A673 (cell line): Measurements from ENCODE around the gene DSCAM. TPM values are rescaled to one million over a fixed set of nuclear protein-coding genes. Genes with fewer than 3 reads are reported as not detected.

Source experiments
- BruUV-seq: library from RNA; stranded (reverse); fragments of 400-500 nt; replicated peaks from 2 replicates; lab custom pipeline; 2021; lab: Mats Ljungman, UMichigan
- CTCF ChIA-PET: fragments of 300-600 bp; sonication (Branson Sonifier 250); formaldehyde crosslinking; loops from one replicate; lab custom pipeline; 2022; ENCODE audit warnings: antibody characterized with exemption; lab: Charles Lee
- POLR2A ChIA-PET: fragments of 300-600 bp; sonication (Branson Sonifier 250); formaldehyde crosslinking; loops from one replicate; lab custom pipeline; 2022; ENCODE audit warnings: antibody characterized with exemption; ENCODE audit not compliant: low non-redundant PET; lab: Charles Lee
- DNase-seq: peaks from one replicate; pipeline ENCODE4 v3.0.0-alpha.2; 2015; ENCODE audit warnings: low spot score
- H3K27ac ChIP-seq: fragments of 200-600 bp; sonication (generic); 2 replicates; pipeline ENCODE4 v1.5.1; 2016; ENCODE audit warnings: mixed run types, low read depth, mild to moderate bottlenecking, mixed read lengths, antibody characterized with exemption, low read length; ENCODE audit not compliant: poor library complexity, severe bottlenecking
- H3K27me3 ChIP-seq: fragments of 200-600 bp; sonication (generic); replicated peaks from 2 replicates; pipeline ENCODE4 v1.6.1; 2017; ENCODE audit warnings: mixed run types, low read depth, mild to moderate bottlenecking, mixed read lengths, antibody characterized with exemption, low read length; ENCODE audit not compliant: insufficient read depth, poor library complexity
- H3K36me3 ChIP-seq: fragments of 200-600 bp; sonication (generic); 2 replicates; pipeline ENCODE4 v1.6.1; 2016; ENCODE audit warnings: mixed run types, mild to moderate bottlenecking, mixed read lengths, antibody characterized with exemption, low read length; ENCODE audit not compliant: insufficient read depth, poor library complexity, severe bottlenecking
- H3K4me1 ChIP-seq: fragments of 200-600 bp; sonication (generic); 2 replicates; pipeline ENCODE4 v1.6.1; 2017; ENCODE audit warnings: mixed run types, mild to moderate bottlenecking, mixed read lengths, antibody characterized with exemption, low read length; ENCODE audit not compliant: insufficient read depth, poor library complexity, severe bottlenecking
- H3K4me3 ChIP-seq: fragments of 200-600 bp; sonication (generic); 2 replicates; pipeline ENCODE4 v1.5.1; 2016; ENCODE audit warnings: low read depth, mixed run types, mild to moderate bottlenecking, mixed read lengths, low read length; ENCODE audit not compliant: poor library complexity, severe bottlenecking
- H3K9me3 ChIP-seq: fragments of 200-600 bp; sonication (generic); 2 replicates; pipeline ENCODE4 v1.6.1; 2016; ENCODE audit warnings: mixed run types, low read depth, mild to moderate bottlenecking, mixed read lengths, antibody characterized with exemption, low read length; ENCODE audit not compliant: poor library complexity, severe bottlenecking
- CTCF ChIP-seq: fragments of 300-800, 200-600 bp; sonication (generic); conservative IDR thresholded peaks from 2 replicates; pipeline ENCODE4 v1.5.1; 2017; ENCODE audit warnings: low read depth, mild to moderate bottlenecking, antibody characterized with exemption, low read length, moderate library complexity, mixed read lengths
- EZH2 ChIP-seq: fragments of 200-600 bp; sonication (generic); IDR thresholded peaks from 2 replicates; pipeline ENCODE4 v1.6.1; 2017; ENCODE audit warnings: borderline replicate concordance, low read depth, mild to moderate bottlenecking, mixed read lengths, antibody characterized with exemption, low read length; ENCODE audit not compliant: poor library complexity, severe bottlenecking
- intact Hi-C: fragments of 100-400 bp; cut with micrococcal nuclease; formaldehyde crosslinking; loops from one replicate; pipeline ENCODE4 v1.10.0; 2022; ENCODE audit not compliant: unreplicated experiment
- total RNA-seq: library from RNA; stranded (reverse); gene quantifications from 2 replicates; pipeline ENCODE4 v1.2.3, GENCODE V29; 2021

The DSCAM gene
- total RNA-seq, 1 experiment from 2014 or later, result not detected

GRCh38 chr21:40886006-40886405 is 39.0 kb upstream of the DSCAM start:
- no peak for DNase-seq
- H3K27me3 ChIP-seq, result no peaks in the 10 kb centered on the region
- TF ChIP-seq EZH2 (no peak), CTCF (no peak)
- intact Hi-C loops, result no loop called here
- ChIA-PET POLR2A (no interaction called here), CTCF (no interaction called here)
- no TSS peak for BruUV-seq
- H3K4me1 ChIP-seq, result no peaks in the 10 kb centered on the region
- H3K9me3 ChIP-seq, result peaks cover 14% of the 10 kb centered on the region
- no peak overlapping the region for H3K4me3 ChIP-seq
- H3K27ac ChIP-seq, result no peak overlapping the region
- no peaks in the 10 kb centered on the region for H3K36me3 ChIP-seq

- Histone ChIP-seq H3K4me3 (no peak overlapping the region), H3K27ac (no peak overlapping the region), H3K4me1 (no peaks in the 10 kb centered on the region), H3K27me3 (no peaks in the 10 kb centered on the region), H3K36me3 (no peaks in the 10 kb centered on the region), H3K9me3 (peaks cover 30% of the 10 kb centered on the region)
- no peak for DNase-seq
- ChIA-PET POLR2A (no interaction called here), CTCF (no interaction called here)
- intact Hi-C loops, result no loop called here
- TF ChIP-seq CTCF (no peak), EZH2 (no peak)
- no TSS peak for BruUV-seq
These were observed 35.4 kb upstream of the DSCAM start for GRCh38 chr21:40882192-40882915.

- Histone ChIP-seq H3K9me3 (peaks cover 32% of the 10 kb centered on the region), H3K4me3 (no peak overlapping the region), H3K4me1 (no peaks in the 10 kb centered on the region), H3K36me3 (no peaks in the 10 kb centered on the region), H3K27ac (no peak overlapping the region), H3K27me3 (no peaks in the 10 kb centered on the region)
- TF ChIP-seq CTCF (no peak), EZH2 (no peak)
- CTCF ChIA-PET, result no interaction called here
- no peak for DNase-seq
- POLR2A ChIA-PET, result no interaction called here
- intact Hi-C loops, result no loop called here
- BruUV-seq, result no TSS peak
These were observed 34.8 kb upstream of the DSCAM start for GRCh38 chr21:40881767-40882166.
